GM23248 (cell line): ENCODE measurements around the gene TTLL8.

Source experiments
- EZH2 ChIP-seq: fragments of 200-600 bp; sonication (generic); IDR thresholded peaks from 2 replicates; pipeline ENCODE4 v1.6.1; 2018; ENCODE audit warnings: antibody characterized with exemption, mild to moderate bottlenecking; ENCODE audit not compliant: insufficient read depth, poor library complexity, severe bottlenecking
- EZH2phosphoT487 ChIP-seq: fragments of 200-600 bp; sonication (generic); IDR thresholded peaks from 2 replicates; pipeline ENCODE4 v1.6.1; 2018; ENCODE audit warnings: antibody characterized with exemption, moderate library complexity, mild to moderate bottlenecking, low read depth; ENCODE audit not compliant: insufficient read depth

DNA sequence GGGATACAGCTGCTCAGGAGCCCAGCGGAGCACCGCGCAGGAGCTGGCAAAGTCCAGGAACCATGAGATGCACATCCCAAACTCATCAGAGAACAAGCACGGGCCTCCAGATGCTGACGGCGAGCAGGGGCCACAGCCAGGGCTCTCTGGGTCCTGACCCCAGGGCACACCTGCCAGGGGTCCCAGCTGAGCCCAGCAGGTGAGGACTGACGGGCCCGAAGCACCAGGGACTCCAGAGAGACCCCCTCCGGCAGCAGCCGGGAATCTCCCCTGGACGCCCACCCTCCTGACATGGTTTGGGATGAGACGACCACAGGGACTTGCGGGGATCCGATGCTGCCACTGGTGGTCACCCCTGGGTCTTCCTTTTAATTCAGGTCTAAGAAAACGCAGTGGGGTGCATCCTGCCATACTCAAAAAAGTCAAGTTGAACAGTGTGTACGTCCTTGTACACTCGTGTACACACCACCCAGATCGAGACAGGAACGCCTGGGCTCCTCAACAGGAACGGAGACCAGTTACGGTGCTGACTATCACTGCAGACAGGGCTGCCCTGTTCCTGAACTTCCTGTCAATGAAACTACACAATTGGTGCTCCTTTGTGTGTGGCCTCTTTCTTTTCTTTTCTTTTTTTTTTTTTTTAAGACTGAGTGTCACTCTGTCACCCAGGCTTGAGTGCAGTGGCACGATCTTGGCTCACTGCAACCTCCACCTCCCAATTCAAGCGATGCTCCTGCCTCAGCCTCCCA lies 21.9 kb downstream of the TTLL8 start:
- TF ChIP-seq EZH2phosphoT487 (no peak), EZH2 (no peak)
